CD4-positive, alpha-beta T cell (primary cell): ENCODE results near the gene SCLY. TPM values are rescaled to one million over a fixed set of nuclear protein-coding genes. Genes with fewer than 3 reads are reported as not detected.

Experiments used
- ATAC-seq: fragments of 200-7000 bp; cut with Tn5 transposase; one replicate; pipeline ENCODE4 v1.10.0; 2022; ENCODE audit warnings: mild to moderate bottlenecking; ENCODE audit not compliant: poor library complexity
- CTCF ChIA-PET: fragments of 350-600 bp; sonication (Branson Sonifier 250); formaldehyde crosslinking; loops from one replicate; lab custom pipeline; 2021; ENCODE audit warnings: antibody characterized with exemption, inconsistent platforms; lab: Charles Lee
- POLR2A ChIA-PET: fragments of 350-600 bp; sonication (Branson Sonifier 250); formaldehyde crosslinking; loops from one replicate; lab custom pipeline; 2021; ENCODE audit warnings: antibody characterized with exemption, inconsistent platforms; lab: Charles Lee
- DNase-seq, 14 experiments: peaks; one replicate each; pipeline ENCODE4 v3.0.0-alpha.2; 2013 to 2020; ENCODE audit warnings: mixed read lengths in 2 of 14
- H3K27ac ChIP-seq, 2 donors: one replicate each; pipeline versions ENCODE4 v1.5.1 to v1.7.0; 2013; ENCODE audit warnings: low read length in 2 of 2, low read depth in 1 of 2, mild to moderate bottlenecking in 1 of 2
- H3K27me3 ChIP-seq, 2 experiments: 1 replicate in 1 of 2; 2 replicates in 1 of 2; pipeline versions ENCODE4 v1.6.1 to v1.7.0; 2013; ENCODE audit warnings: low read length in 2 of 2, control low read depth in 1 of 2, mild to moderate bottlenecking in 1 of 2, moderate library complexity in 1 of 2; ENCODE audit not compliant: insufficient read depth in 2 of 2, control insufficient read depth in 1 of 2
- H3K36me3 ChIP-seq: one replicate; pipeline ENCODE4 v1.6.1; 2013; ENCODE audit warnings: low read length, control low read depth; ENCODE audit not compliant: insufficient read depth
- H3K4me1 ChIP-seq: one replicate; pipeline ENCODE4 v1.6.1; 2013; ENCODE audit warnings: low read length, control low read depth; ENCODE audit not compliant: insufficient read depth
- H3K4me3 ChIP-seq: one replicate; pipeline ENCODE4 v1.5.1; 2013; ENCODE audit warnings: mild to moderate bottlenecking, low read length, moderate library complexity
- H3K9me3 ChIP-seq, 2 experiments: 1 replicate in 1 of 2; 2 replicates in 1 of 2; pipeline versions ENCODE4 v1.6.1 to v1.7.0; 2013; ENCODE audit warnings: low read length in 2 of 2, mild to moderate bottlenecking in 2 of 2, control low read depth in 1 of 2, moderate library complexity in 1 of 2; ENCODE audit not compliant: control insufficient read depth in 1 of 2, insufficient read depth in 1 of 2
- H3K27ac Mint-ChIP-seq: one replicate; pipeline ENCODE4 v1.8.0; 2020; ENCODE audit warnings: mixed read lengths
- H3K27me3 Mint-ChIP-seq: one replicate; pipeline ENCODE4 v1.8.0; 2021; ENCODE audit warnings: mixed read lengths
- H3K36me3 Mint-ChIP-seq: one replicate; pipeline ENCODE4 v1.8.0; 2021; ENCODE audit warnings: low read depth, mixed read lengths
- H3K4me1 Mint-ChIP-seq: one replicate; pipeline ENCODE4 v1.8.0; 2021; ENCODE audit warnings: low read depth, mixed read lengths
- H3K4me3 Mint-ChIP-seq: one replicate; pipeline ENCODE4 v1.8.0; 2020; ENCODE audit warnings: mild to moderate bottlenecking, mixed read lengths
- H3K9me3 Mint-ChIP-seq: one replicate; pipeline ENCODE4 v1.8.0; 2020; ENCODE audit warnings: mixed read lengths
- CTCF ChIP-seq: fragments of 200-600 bp; IDR thresholded peaks from one replicate; pipeline ENCODE4 v1.8.0; 2022; ENCODE audit warnings: antibody characterized with exemption, mild to moderate bottlenecking
- intact Hi-C, 2 experiments: fragments of 100-400 bp; cut with DNase I in 1 of 2; cut with micrococcal nuclease in 1 of 2; formaldehyde crosslinking; loops; one replicate each; pipeline versions ENCODE4 v1.15.1 to v1.9.0; 2023 to 2025; cut with DNase I, micrococcal nuclease
- total RNA-seq, 174 experiments: library from RNA in 2 of 174; stranded (reverse) in 2 of 174; gene quantifications; one replicate each; pipeline ENCODE4 v1.2.3 and lab custom pipeline; 2021 to 2026

SCLY gene
- total RNA-seq, 2 experiments from 2014 or later = 8.9 to 9.6 TPM

- H3K36me3 Mint-ChIP-seq = no peaks in the 10 kb centered on the region
Observed at GRCh38 chr2:238103465-238104225, 42.8 kb downstream of the SCLY start.

GRCh38 chr2:238104226-238104690, 43.5 kb downstream of the SCLY start:
- Mint-ChIP-seq H3K27me3 (no peaks in the 10 kb centered on the region), H3K36me3 (no peaks in the 10 kb centered on the region), H3K4me3 (no peak overlapping the region), H3K4me1 (peaks cover 3% of the 10 kb centered on the region), H3K27ac (no peak overlapping the region), H3K9me3 (no peaks in the 10 kb centered on the region)
- H3K4me3 ChIP-seq = no peak overlapping the region
- DNase-seq (no peak), ATAC-seq (no peak)
- no peak for TF ChIP-seq CTCF
- POLR2A ChIA-PET = no interaction called here
- no peaks in the 10 kb centered on the region for H3K36me3 ChIP-seq
- no peak overlapping the region for H3K27ac ChIP-seq
- H3K4me1 ChIP-seq = peaks cover 5% of the 10 kb centered on the region
- no peaks in the 10 kb centered on the region for H3K9me3 ChIP-seq
- H3K27me3 ChIP-seq = no peaks in the 10 kb centered on the region
- CTCF ChIA-PET = no interaction called here
- intact Hi-C loops = no loop called here

More at GRCh38 chr2:238103465-238104225, 42.8 kb downstream of the SCLY start:
- Histone ChIP-seq H3K27ac (no peak overlapping the region), H3K27me3 (no peaks in the 10 kb centered on the region), H3K4me3 (no peak overlapping the region), H3K36me3 (no peaks in the 10 kb centered on the region), H3K9me3 (no peaks in the 10 kb centered on the region), H3K4me1 (peaks cover under 1% of the 10 kb centered on the region)
- H3K27ac Mint-ChIP-seq = no peak overlapping the region
- CTCF ChIA-PET = no interaction called here
- H3K27me3 Mint-ChIP-seq = no peaks in the 10 kb centered on the region
- H3K4me1 Mint-ChIP-seq = no peaks in the 10 kb centered on the region
- POLR2A ChIA-PET = no interaction called here
- intact Hi-C loops = no loop called here
- no peaks in the 10 kb centered on the region for H3K9me3 Mint-ChIP-seq
- TF ChIP-seq CTCF = no peak
- peak in 2 of 14 experiments; percentile 9 to 28 for DNase-seq
- no peak for ATAC-seq
- no peak overlapping the region for H3K4me3 Mint-ChIP-seq

- Mint-ChIP-seq H3K36me3 (no peaks in the 10 kb centered on the region), H3K9me3 (no peaks in the 10 kb centered on the region), H3K27ac (no peak overlapping the region), H3K4me3 (no peak overlapping the region), H3K4me1 (peaks cover 6% of the 10 kb centered on the region), H3K27me3 (no peaks in the 10 kb centered on the region)
- Histone ChIP-seq H3K4me1 (peaks cover 5% of the 10 kb centered on the region), H3K9me3 (no peaks in the 10 kb centered on the region), H3K27me3 (no peaks in the 10 kb centered on the region), H3K27ac (no peak overlapping the region), H3K4me3 (no peak overlapping the region), H3K36me3 (no peaks in the 10 kb centered on the region)
- ATAC-seq (no peak), DNase-seq (peak in 2 of 14 experiments; percentile 10 to 30)
- ChIA-PET POLR2A (no interaction called here), CTCF (no interaction called here)
- intact Hi-C loops = no loop called here
- TF ChIP-seq CTCF = no peak
Observed at GRCh38 chr2:238104691-238105371, 44.0 kb downstream of the SCLY start.
